ENCODE measurements around the gene MRPL14. TPM values are rescaled to one million over a fixed set of nuclear protein-coding genes. Genes with fewer than 3 reads are reported as not detected.

Gene MRPL14
- total and polyA plus RNA-seq, 9 of the 15 experiments (the other 6 are each of a cell fraction or from before 2014, with no cell fraction given) = 126 to 424 (median 165) TPM

GRCh38 chr6:44149369-44150012 is 22.2 kb upstream of the MRPL14 start (continued):
- 0 out of 2 replicates have a peak, but pooled peaks have one; percentile 21 for TF ChIP-seq RBFOX2 (IDR thresholded peaks at IDR 0.05; ENCODE audit: low read depth, low read length)
- TF ChIP-seq JUN (IDR thresholded peaks at IDR 0.05; ENCODE audit: borderline replicate concordance, low read depth, low read length) = no peak
- TF ChIP-seq JUN (CRISPR knock-in tag; IDR thresholded peaks at IDR 0.05; ENCODE audit: borderline replicate concordance) = 0 out of 2 replicates have a peak, but pooled peaks have one; percentile 44
- no peak for TF ChIP-seq ZNF561 (CRISPR knock-in tag; conservative IDR thresholded peaks at IDR 0.05)
- no peak for TF ChIP-seq REST (IDR thresholded peaks at IDR 0.05; ENCODE audit: borderline replicate concordance)
- TF ChIP-seq REST (CRISPR knock-in tag; IDR thresholded peaks at IDR 0.05; ENCODE audit: low read depth) = no peak
- TF ChIP-seq NCOA1 (IDR thresholded peaks at IDR 0.05; ENCODE audit: low read depth) = no peak
- no peak for TF ChIP-seq SPI1 (IDR thresholded peaks at IDR 0.05; ENCODE audit: borderline replicate concordance, low read depth, low read length)
- TF ChIP-seq ZNF134 (CRISPR knock-in tag; conservative IDR thresholded peaks at IDR 0.05) = no peak
- TF ChIP-seq TEAD2 (tag; IDR thresholded peaks at IDR 0.05) = no peak

Measured in K562 (cell line).